Panc1 (cell line): ENCODE data around the gene AMN. TPM values are rescaled to one million over a fixed set of nuclear protein-coding genes. Genes with fewer than 3 reads are reported as not detected.

Experiments
- ATAC-seq: fragments of 200-7000 bp; cut with Tn5 transposase; 2 replicates; pipeline ENCODE4 v1.9.1; 2020; ENCODE audit warnings: mild to moderate bottlenecking, moderate library complexity
- BruUV-seq: library from RNA; stranded (reverse); fragments of 400-500 nt; replicated peaks from 2 replicates; lab custom pipeline; 2021; lab: Mats Ljungman, UMichigan
- CTCF ChIA-PET: fragments of 300-600 bp; sonication (Branson Sonifier 250); formaldehyde crosslinking; loops from one replicate; lab custom pipeline; 2022; ENCODE audit warnings: antibody characterized with exemption; lab: Charles Lee
- POLR2A ChIA-PET: fragments of 300-600 bp; sonication (Branson Sonifier 250); formaldehyde crosslinking; loops from one replicate; lab custom pipeline; 2022; ENCODE audit warnings: antibody characterized with exemption; lab: Charles Lee
- DNase-seq: peaks from one replicate; pipeline ENCODE4 v3.0.0-alpha.2; 2010; ENCODE audit warnings: low read depth, low spot score
- H3K27ac ChIP-seq: 2 replicates; pipeline ENCODE4 v1.5.1; 2011; ENCODE audit warnings: mild to moderate bottlenecking, low read length, inconsistent platforms
- H3K27me3 ChIP-seq: fragments of 200-500 bp; sonication (Bioruptor generic); 2 replicates; pipeline ENCODE4 v1.6.0; 2014; ENCODE audit warnings: low read length, inconsistent platforms; ENCODE audit not compliant: control insufficient read depth, insufficient read depth
- H3K36me3 ChIP-seq: fragments of 200-500 bp; sonication (Bioruptor generic); 2 replicates; pipeline ENCODE4 v1.5.1; 2014; ENCODE audit warnings: inconsistent platforms, mild to moderate bottlenecking, low read length, moderate library complexity; ENCODE audit not compliant: control insufficient read depth, insufficient read depth
- H3K4me1 ChIP-seq: 2 replicates; pipeline ENCODE4 v1.5.1; 2011; ENCODE audit warnings: inconsistent platforms, mild to moderate bottlenecking, low read length, moderate library complexity; ENCODE audit not compliant: control insufficient read depth, insufficient read depth
- H3K4me3 ChIP-seq, 2 experiments: 2 replicates each; pipeline ENCODE4 v1.5.1; 2011 to 2012; ENCODE audit warnings: low read depth in 2 of 2, low read length in 2 of 2, mild to moderate bottlenecking in 2 of 2, inconsistent platforms in 1 of 2, moderate library complexity in 1 of 2
- H3K9me3 ChIP-seq: fragments of 200-500 bp; sonication (Bioruptor generic); 2 replicates; pipeline ENCODE4 v1.5.1; 2014; ENCODE audit warnings: low read depth, mild to moderate bottlenecking, inconsistent platforms, low read length, moderate library complexity; ENCODE audit not compliant: control insufficient read depth, insufficient read depth
- CTCF ChIP-seq: fragments of 450-650 bp; IDR thresholded peaks from 2 replicates; pipeline ENCODE4 v1.5.1; 2017; ENCODE audit warnings: mild to moderate bottlenecking
- POLR2AphosphoS5 ChIP-seq: IDR thresholded peaks from 2 replicates; pipeline ENCODE4 v1.6.1; 2012; ENCODE audit warnings: mild to moderate bottlenecking, low read depth, low read length, moderate library complexity
- SIN3A ChIP-seq: IDR thresholded peaks from 2 replicates; pipeline ENCODE4 v1.6.1; 2012; ENCODE audit warnings: low read depth, mild to moderate bottlenecking, low read length, moderate library complexity, borderline replicate concordance; ENCODE audit not compliant: insufficient read depth
- TCF7L2 ChIP-seq: IDR thresholded peaks from 2 replicates; pipeline ENCODE4 v1.6.1; 2011; ENCODE audit warnings: mild to moderate bottlenecking, low read depth, low read length, inconsistent platforms
- in situ Hi-C: cut with HindIII; loops from 2 replicates; pipeline ENCODE4 v1.10.0; 2016; ENCODE audit warnings: low sequenced_read_pairs, low pct_unique_long_range_greater_than_20kb
- intact Hi-C: fragments of 100-400 bp; cut with micrococcal nuclease; formaldehyde crosslinking; loops from one replicate; pipeline ENCODE4 v1.10.0; 2022; ENCODE audit not compliant: unreplicated experiment
- total RNA-seq: library from RNA; stranded (reverse); gene quantifications from one replicate; pipeline ENCODE4 v1.2.1, GENCODE V29; 2021; ENCODE audit not compliant: unreplicated experiment
- TF ChIP-seq, protein P1 (sequence below), 2 experiments: IDR thresholded peaks; 2 replicates each; pipeline ENCODE4 v1.6.1; 2011 to 2012; ENCODE audit warnings: low read depth in 2 of 2, control low read depth in 1 of 2, low read length in 1 of 2, mild to moderate bottlenecking in 1 of 2, moderate library complexity in 1 of 2; ENCODE audit not compliant: insufficient read depth in 1 of 2

The AMN gene
- total RNA-seq, 1 experiment from 2014 or later: 0.44 TPM

DNA sequence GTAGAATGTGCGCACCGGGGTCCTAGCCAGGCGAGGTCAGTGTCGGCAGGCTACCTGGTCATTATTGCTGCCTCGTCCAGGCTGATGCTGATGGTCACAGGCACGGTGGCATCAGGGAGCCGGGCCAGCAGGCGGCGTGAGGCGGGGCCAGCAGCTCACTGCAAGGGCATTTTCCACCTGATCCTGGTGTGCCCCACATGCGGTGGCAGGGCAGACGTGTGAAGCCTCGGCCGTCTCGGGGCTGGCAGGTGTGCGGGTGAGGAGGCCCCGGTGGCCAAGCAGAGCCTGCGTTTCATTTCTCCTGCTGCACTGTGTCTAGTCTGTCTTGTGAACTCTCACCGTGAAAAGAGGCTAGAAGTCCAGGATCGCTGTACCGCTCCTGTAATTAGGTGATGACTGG lies 12.0 kb upstream of the AMN start:
- Histone ChIP-seq H3K27ac (no peak overlapping the region), H3K4me1 (no peaks in the 10 kb centered on the region), H3K4me3 (no peak overlapping the region), H3K36me3 (no peaks in the 10 kb centered on the region; the same call in 1 of the 2 replicates), H3K27me3 (no peaks in the 10 kb centered on the region), H3K9me3 (no peaks in the 10 kb centered on the region)
- TF ChIP-seq TCF7L2: no peak
- TF ChIP-seq CTCF: no peak
- TF ChIP-seq, protein P1, sequence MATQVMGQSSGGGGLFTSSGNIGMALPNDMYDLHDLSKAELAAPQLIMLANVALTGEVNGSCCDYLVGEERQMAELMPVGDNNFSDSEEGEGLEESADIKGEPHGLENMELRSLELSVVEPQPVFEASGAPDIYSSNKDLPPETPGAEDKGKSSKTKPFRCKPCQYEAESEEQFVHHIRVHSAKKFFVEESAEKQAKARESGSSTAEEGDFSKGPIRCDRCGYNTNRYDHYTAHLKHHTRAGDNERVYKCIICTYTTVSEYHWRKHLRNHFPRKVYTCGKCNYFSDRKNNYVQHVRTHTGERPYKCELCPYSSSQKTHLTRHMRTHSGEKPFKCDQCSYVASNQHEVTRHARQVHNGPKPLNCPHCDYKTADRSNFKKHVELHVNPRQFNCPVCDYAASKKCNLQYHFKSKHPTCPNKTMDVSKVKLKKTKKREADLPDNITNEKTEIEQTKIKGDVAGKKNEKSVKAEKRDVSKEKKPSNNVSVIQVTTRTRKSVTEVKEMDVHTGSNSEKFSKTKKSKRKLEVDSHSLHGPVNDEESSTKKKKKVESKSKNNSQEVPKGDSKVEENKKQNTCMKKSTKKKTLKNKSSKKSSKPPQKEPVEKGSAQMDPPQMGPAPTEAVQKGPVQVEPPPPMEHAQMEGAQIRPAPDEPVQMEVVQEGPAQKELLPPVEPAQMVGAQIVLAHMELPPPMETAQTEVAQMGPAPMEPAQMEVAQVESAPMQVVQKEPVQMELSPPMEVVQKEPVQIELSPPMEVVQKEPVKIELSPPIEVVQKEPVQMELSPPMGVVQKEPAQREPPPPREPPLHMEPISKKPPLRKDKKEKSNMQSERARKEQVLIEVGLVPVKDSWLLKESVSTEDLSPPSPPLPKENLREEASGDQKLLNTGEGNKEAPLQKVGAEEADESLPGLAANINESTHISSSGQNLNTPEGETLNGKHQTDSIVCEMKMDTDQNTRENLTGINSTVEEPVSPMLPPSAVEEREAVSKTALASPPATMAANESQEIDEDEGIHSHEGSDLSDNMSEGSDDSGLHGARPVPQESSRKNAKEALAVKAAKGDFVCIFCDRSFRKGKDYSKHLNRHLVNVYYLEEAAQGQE (IDR thresholded peaks at IDR 0.05; ENCODE audit: insufficient read depth in 1 of 2, low read depth in 2 of 2, low read length in 1 of 2): no peak
- TF ChIP-seq SIN3A: no peak
- TF ChIP-seq POLR2AphosphoS5: no peak
- ChIA-PET POLR2A (no interaction called here), CTCF (no interaction called here)
- BruUV-seq: TSS peak; percentile 31
- in situ Hi-C loops (no loop called here), intact Hi-C loops (no loop called here)
- ATAC-seq (no peak), DNase-seq (no peak)

DNA sequence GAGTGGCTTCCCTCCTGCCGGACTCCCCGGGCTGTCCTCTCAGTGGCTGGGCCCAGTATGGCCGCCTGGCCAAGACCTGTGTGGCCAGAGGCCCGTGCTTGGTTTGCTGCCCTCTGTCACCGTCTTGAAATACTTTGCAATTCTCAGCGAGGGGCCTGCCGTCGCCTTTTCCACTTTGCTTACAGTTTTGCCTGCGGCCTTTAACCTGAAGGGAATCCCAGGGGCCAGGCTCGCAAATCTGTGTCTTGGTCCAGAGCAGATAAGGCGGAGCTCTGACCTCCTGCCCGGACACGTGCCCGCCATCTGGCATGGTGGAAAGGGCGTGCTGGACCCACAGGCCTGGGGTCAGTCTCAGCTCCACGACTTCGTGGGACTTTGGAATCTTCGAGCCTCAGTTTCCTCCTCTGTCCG lies 10.9 kb upstream of the AMN start:
- intact Hi-C loops: no loop called here
- ATAC-seq (no peak), DNase-seq (no peak)
- Histone ChIP-seq H3K27ac (no peak overlapping the region), H3K9me3 (no peaks in the 10 kb centered on the region), H3K4me3 (no peak overlapping the region), H3K27me3 (no peaks in the 10 kb centered on the region), H3K4me1 (no peaks in the 10 kb centered on the region), H3K36me3 (no peaks in the 10 kb centered on the region)
- POLR2A ChIA-PET: no interaction called here
- BruUV-seq: no TSS peak
- TF ChIP-seq POLR2AphosphoS5 (no peak), SIN3A (no peak), CTCF (no peak), TCF7L2 (no peak)
- TF ChIP-seq, protein P1 (IDR thresholded peaks at IDR 0.05; ENCODE audit: insufficient read depth in 1 of 2, low read depth in 2 of 2, low read length in 1 of 2): no peak
- CTCF ChIA-PET: no interaction called here
- in situ Hi-C loops: no loop called here
